LNCaP clone FGC (cell line): ENCODE data around the gene EDC3.

Experiments
- DNase-seq: peaks from one replicate; pipeline ENCODE4 v3.0.0-alpha.2; 2011; ENCODE audit warnings: low read depth
- H3K4me3 ChIP-seq: 2 replicates; pipeline ENCODE4 v1.5.1; 2011; ENCODE audit warnings: mild to moderate bottlenecking, low read depth, low read length, control low read depth
- TF ChIP-seq, protein P1 (sequence below): IDR thresholded peaks from 2 replicates; pipeline ENCODE4 v1.5.1; 2012; ENCODE audit warnings: mild to moderate bottlenecking; ENCODE audit not compliant: control insufficient read depth, insufficient read depth; ENCODE audit errors: extremely low read depth

The EDC3 gene

DNA sequence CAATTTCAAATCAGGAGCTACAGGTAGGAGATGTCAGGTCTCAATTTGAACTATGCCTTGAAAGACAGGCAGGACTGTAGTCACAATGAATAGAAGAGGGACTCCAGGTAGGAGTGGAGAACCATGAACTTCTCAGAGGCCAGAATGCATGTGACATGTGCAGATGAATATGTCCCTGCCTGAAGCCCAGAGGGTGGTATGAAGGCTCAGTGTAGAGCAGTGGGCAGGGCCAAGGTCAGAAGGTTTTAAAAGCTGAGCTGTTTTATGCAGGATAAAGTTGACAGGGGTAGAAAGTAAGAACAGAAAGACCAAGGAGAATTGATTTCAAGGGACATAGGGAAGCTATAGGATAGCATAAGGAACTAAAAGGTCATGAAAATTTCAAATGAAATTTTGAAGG is 49.3 kb downstream of the EDC3 start:
- no peak for DNase-seq
- no peak overlapping the region for H3K4me3 ChIP-seq
- TF ChIP-seq, protein P1, sequence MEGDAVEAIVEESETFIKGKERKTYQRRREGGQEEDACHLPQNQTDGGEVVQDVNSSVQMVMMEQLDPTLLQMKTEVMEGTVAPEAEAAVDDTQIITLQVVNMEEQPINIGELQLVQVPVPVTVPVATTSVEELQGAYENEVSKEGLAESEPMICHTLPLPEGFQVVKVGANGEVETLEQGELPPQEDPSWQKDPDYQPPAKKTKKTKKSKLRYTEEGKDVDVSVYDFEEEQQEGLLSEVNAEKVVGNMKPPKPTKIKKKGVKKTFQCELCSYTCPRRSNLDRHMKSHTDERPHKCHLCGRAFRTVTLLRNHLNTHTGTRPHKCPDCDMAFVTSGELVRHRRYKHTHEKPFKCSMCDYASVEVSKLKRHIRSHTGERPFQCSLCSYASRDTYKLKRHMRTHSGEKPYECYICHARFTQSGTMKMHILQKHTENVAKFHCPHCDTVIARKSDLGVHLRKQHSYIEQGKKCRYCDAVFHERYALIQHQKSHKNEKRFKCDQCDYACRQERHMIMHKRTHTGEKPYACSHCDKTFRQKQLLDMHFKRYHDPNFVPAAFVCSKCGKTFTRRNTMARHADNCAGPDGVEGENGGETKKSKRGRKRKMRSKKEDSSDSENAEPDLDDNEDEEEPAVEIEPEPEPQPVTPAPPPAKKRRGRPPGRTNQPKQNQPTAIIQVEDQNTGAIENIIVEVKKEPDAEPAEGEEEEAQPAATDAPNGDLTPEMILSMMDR = no peak

DNA sequence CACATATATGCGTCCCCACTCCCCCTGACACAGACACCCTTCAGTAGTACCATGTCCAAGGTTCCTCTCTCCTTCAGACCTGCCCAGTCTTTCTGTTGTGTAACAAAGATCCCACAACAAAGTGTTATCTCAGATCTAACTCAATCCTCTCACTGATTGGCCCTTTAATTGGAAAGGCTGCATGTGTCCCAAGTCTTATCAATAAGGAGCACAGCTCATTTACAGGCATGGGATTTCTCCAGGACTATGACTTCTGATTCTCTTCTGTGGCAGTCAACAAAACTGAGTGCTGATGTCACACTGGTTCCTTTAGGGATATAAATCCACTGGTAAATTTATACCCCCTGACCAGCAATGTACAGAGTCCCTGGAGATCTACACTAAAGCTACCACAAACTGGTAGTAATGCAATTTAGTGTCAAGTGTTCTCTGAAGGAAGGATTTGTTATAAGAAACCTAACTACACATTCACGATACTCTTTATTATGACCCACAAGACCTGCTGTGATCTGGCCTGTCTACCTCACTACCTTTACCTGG is 52.1 kb downstream of the EDC3 start:
- no peak for DNase-seq

GRCh38 chr15:74642734-74643664 is 52.8 kb downstream of the EDC3 start:
- H3K4me3 ChIP-seq = peak overlapping the region; percentile 49
- DNase-seq = peak; percentile 98

More for the DNA sequence above, 52.1 kb downstream of the EDC3 start:
- peak overlapping the region; percentile 38 for H3K4me3 ChIP-seq
- TF ChIP-seq, protein P1 = no peak

GRCh38 chr15:74642348-74642733 is 53.5 kb downstream of the EDC3 start:
- H3K4me3 ChIP-seq = peak overlapping the region; percentile 49
- TF ChIP-seq, protein P1 = no peak
- peak; percentile 79 for DNase-seq

More at GRCh38 chr15:74642734-74643664, 52.8 kb downstream of the EDC3 start:
- TF ChIP-seq, protein P1 = no peak

GRCh38 chr15:74641151-74641550 is 54.7 kb downstream of the EDC3 start:
- TF ChIP-seq, protein P1 = no peak

DNA sequence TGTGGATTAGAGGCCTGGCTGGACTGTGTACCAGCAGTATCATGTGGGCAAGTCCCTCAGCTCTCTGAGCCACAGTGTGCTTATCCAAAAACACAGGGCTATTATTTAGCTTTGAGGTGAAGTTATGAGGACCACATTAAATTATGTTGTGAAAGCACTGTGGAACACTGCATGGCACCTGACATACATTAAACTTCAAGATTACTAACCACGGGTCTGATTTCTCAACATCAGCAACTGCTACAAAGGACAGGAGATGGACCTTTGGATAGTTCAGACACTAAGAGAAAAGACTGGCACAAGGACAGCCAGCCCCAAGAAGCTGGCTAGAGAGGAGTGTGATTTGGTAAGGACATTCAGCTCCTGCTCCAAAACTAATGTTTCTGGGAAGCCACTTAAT is 58.8 kb downstream of the EDC3 start:
- no peak overlapping the region for H3K4me3 ChIP-seq
- TF ChIP-seq, protein P1 = no peak
- no peak for DNase-seq

More at GRCh38 chr15:74641151-74641550, 54.7 kb downstream of the EDC3 start:
- no peak for DNase-seq
- H3K4me3 ChIP-seq = no peak overlapping the region
